GM12892 (cell line): ENCODE results near the gene PRR12.

ENCODE experiments used
- DNase-seq: peaks from one replicate; pipeline ENCODE4 v3.0.0; 2011; ENCODE audit not compliant: insufficient read length
- FAIRE-seq: peaks from 2 replicates; lab custom pipeline; 2011; peaks lifted over from hg19 to GRCh38; lab: Jason Lieb, UNC
- POLR2A ChIP-seq: IDR thresholded peaks from 2 replicates; pipeline ENCODE4 v1.6.1; 2011; ENCODE audit warnings: low read depth, low read length, control low read depth
- POLR2AphosphoS5 ChIP-seq: IDR thresholded peaks from 2 replicates; pipeline ENCODE4 v1.6.1; 2011; ENCODE audit warnings: low read depth, low read length, control low read depth
- TAF1 ChIP-seq: IDR thresholded peaks from 2 replicates; pipeline ENCODE4 v1.6.1; 2011; ENCODE audit warnings: low read depth, mild to moderate bottlenecking, control low read depth, low read length, borderline replicate concordance

PRR12 gene

GRCh38 chr19:49666120-49666444, 75.1 kb downstream of the PRR12 start:
- DNase-seq (no peak), FAIRE-seq (no peak)
- TF ChIP-seq TAF1 (no peak), POLR2AphosphoS5 (no peak), POLR2A (no peak)

GRCh38 chr19:49667473-49667872, 76.5 kb downstream of the PRR12 start:
- TF ChIP-seq POLR2AphosphoS5 (no peak), TAF1 (no peak), POLR2A (no peak)
- DNase-seq (no peak), FAIRE-seq (no peak)

DNA sequence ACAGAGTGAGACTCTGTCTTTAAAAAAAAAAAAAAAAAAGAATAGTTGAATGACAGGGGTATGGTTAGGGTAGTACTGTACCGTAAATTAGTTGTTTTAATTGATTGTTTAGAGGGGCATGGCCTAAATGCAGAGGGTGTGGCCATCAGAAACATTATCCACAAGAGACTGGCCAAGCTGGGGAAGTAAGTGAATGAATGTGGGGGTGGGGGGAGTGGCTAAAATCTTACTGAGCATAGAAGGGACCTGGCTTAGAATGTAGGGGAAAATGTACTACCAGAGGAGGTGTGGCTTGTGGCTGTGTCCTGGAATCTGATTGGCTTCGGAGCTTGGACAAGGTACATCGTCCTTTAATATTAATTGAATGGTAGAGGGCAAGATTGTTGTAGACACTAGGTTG, 78.5 kb downstream of the PRR12 start:
- DNase-seq (no peak), FAIRE-seq (no peak)
- no peak for TF ChIP-seq POLR2AphosphoS5
- no peak for TF ChIP-seq POLR2A
- no peak for TF ChIP-seq TAF1

- DNase-seq (peak; percentile 94), FAIRE-seq (peak; percentile 97)
- TF ChIP-seq POLR2AphosphoS5 (no peak), TAF1 (no peak), POLR2A (no peak)
These were observed 81.3 kb downstream of the PRR12 start for GRCh38 chr19:49672131-49672919.
